Smooth muscle cell of the umbilical artery (primary cell): ENCODE results near the gene APOL3. TPM values are rescaled to one million over a fixed set of nuclear protein-coding genes. Genes with fewer than 3 reads are reported as not detected.

Experiments used
- total RNA-seq: library from RNA; depleted of rRNA; stranded (reverse); fragments of >200 nt; gene quantifications from 2 replicates; pipeline ENCODE4 v1.2.3, GENCODE V29; 2014

Gene APOL3
- total RNA-seq = 6.5 and 9.7 TPM in 2 replicates

GRCh38 chr22:36160499-36160942 is at the start of gene APOL3:
Gene APOL3, minus strand, starts transcription at chr22:36160755. Its CDS starts 11,700 bp downstream, at chr22:36149055.

GRCh38 chr22:36201630-36202319 is 41.2 kb upstream of the APOL3 start, which contains the start of gene APOL4:
Gene APOL4, minus strand, starts transcription at chr22:36201809. Its CDS starts 75 bp downstream, at chr22:36201734.

Other genes starting within 250 kb of the APOL3 start
- gene RBFOX2, start 131.9 kb downstream of the APOL3 start, total RNA-seq = 116 and 175 TPM in 2 replicates
- gene APOL4, start 41.1 kb upstream of the APOL3 start, total RNA-seq = under 0.01 TPM in 1 of 2 replicates, not detected in the other
- gene APOL2, start 78.8 kb upstream of the APOL3 start, total RNA-seq = 38.9 and 44.8 TPM in 2 replicates
- gene APOL1, start 92.4 kb upstream of the APOL3 start, total RNA-seq = 14.6 and 29.1 TPM in 2 replicates
- gene MYH9, start 227.2 kb upstream of the APOL3 start, total RNA-seq = 707 and 1,553 TPM in 2 replicates